T-helper 1 cell treated with Interleukin-12 subunit alpha and Interleukin-12 subunit beta and Interleukin-4 antibody, amounts not matched to agents 30 ng/mL and 1 ng/mL, for 36 hours (primary cell): ENCODE results near the gene IRAK1. TPM values are rescaled to one million over a fixed set of nuclear protein-coding genes. Genes with fewer than 3 reads are reported as not detected.

Experiments used
- total RNA-seq: library from RNA; stranded (reverse); gene quantifications from 2 replicates; pipeline ENCODE4 v1.2.3, GENCODE V29; 2022

IRAK1 gene
- total RNA-seq, 1 donor from 2014 or later = 131 TPM

Other genes starting within 250 kb of the IRAK1 start
- gene SRPK3, start 238.9 kb downstream of the IRAK1 start, total RNA-seq = not detected in 2 replicates
- gene IDH3G, start 225.5 kb downstream of the IRAK1 start, total RNA-seq = 72.0 and 74.2 TPM in 2 replicates
- 286 and 299 TPM in 2 replicates for gene SSR4, start 225.2 kb downstream of the IRAK1 start, total RNA-seq
- gene PDZD4, start 189.4 kb downstream of the IRAK1 start, total RNA-seq = 0.39 and 0.66 TPM in 2 replicates
- gene L1CAM, start 133.7 kb downstream of the IRAK1 start, total RNA-seq = 8.0 and 9.7 TPM in 2 replicates
- gene AVPR2, start 115.2 kb downstream of the IRAK1 start, total RNA-seq = not detected in 2 replicates
- 281 and 285 TPM in 2 replicates for gene ARHGAP4, start 93.6 kb downstream of the IRAK1 start, total RNA-seq
- gene NAA10, start 84.9 kb downstream of the IRAK1 start, total RNA-seq = 87.4 and 88.4 TPM in 2 replicates
- gene RENBP, start 75.3 kb downstream of the IRAK1 start, total RNA-seq = 24.8 and 30.3 TPM in 2 replicates
- 107 and 111 TPM in 2 replicates for gene HCFC1, start 48.1 kb downstream of the IRAK1 start, total RNA-seq
- gene TMEM187, start 47.1 kb downstream of the IRAK1 start, total RNA-seq = 5.2 and 5.8 TPM in 2 replicates
- gene MECP2, start 77.8 kb upstream of the IRAK1 start, total RNA-seq = 69.8 and 71.4 TPM in 2 replicates
- gene OPN1LW, start 124.3 kb upstream of the IRAK1 start, total RNA-seq = not detected in 2 replicates
- not detected in 2 replicates for gene OPN1MW, start 162.7 kb upstream of the IRAK1 start, total RNA-seq
- gene OPN1MW2, start 199.9 kb upstream of the IRAK1 start, total RNA-seq = not detected in 2 replicates
- gene OPN1MW3, start 237.7 kb upstream of the IRAK1 start, total RNA-seq = not detected in 2 replicates